HG03521 (cell line): ENCODE results near the gene HERC6.
"Not testable (repeated sequence)": the region's sequence is repeated elsewhere in the genome, so short reads cannot be mapped to it uniquely, and the experiment has no call there.

Source experiments
- ATAC-seq: cut with Tn5 transposase; IDR thresholded peaks from one replicate; pipeline ENCODE4 v1.9.1; 2021; ENCODE audit warnings: mild to moderate bottlenecking, moderate library complexity; ENCODE audit not compliant: unreplicated experiment

Gene HERC6

GRCh38 chr4:88378691-88379559 is at the start of gene HERC6:
Gene HERC6 (plus strand): TSS chr4:88378852. CDS start chr4:88378922, 70 bp downstream.
- peak; percentile 79 for ATAC-seq

GRCh38 chr4:88333741-88334405 is 44.8 kb upstream of the HERC6 start:
- ATAC-seq = no peak

- ATAC-seq = no peak
Measured at GRCh38 chr4:88335092-88335665, 43.5 kb upstream of the HERC6 start.

- no peak for ATAC-seq
Measured at GRCh38 chr4:88341227-88342192, 37.1 kb upstream of the HERC6 start.

- not testable (repeated sequence) for ATAC-seq
Measured at GRCh38 chr4:88346902-88347301, 31.8 kb upstream of the HERC6 start.

- not testable (repeated sequence) for ATAC-seq
Measured at GRCh38 chr4:88348761-88349160, 29.9 kb upstream of the HERC6 start.

GRCh38 chr4:88350786-88351185 is 27.9 kb upstream of the HERC6 start:
- ATAC-seq = no peak

GRCh38 chr4:88352062-88352740 is 26.5 kb upstream of the HERC6 start:
- ATAC-seq = no peak

- ATAC-seq = no peak
Measured at GRCh38 chr4:88353324-88353723, 25.3 kb upstream of the HERC6 start.

GRCh38 chr4:88356771-88357170 is 21.9 kb upstream of the HERC6 start:
- no peak for ATAC-seq

GRCh38 chr4:88357262-88357661 is 21.4 kb upstream of the HERC6 start:
- no peak for ATAC-seq

GRCh38 chr4:88359558-88359957 is 19.1 kb upstream of the HERC6 start:
- ATAC-seq = no peak

- no peak for ATAC-seq
Measured at GRCh38 chr4:88360256-88360655, 18.4 kb upstream of the HERC6 start.

GRCh38 chr4:88360791-88361190 is 17.9 kb upstream of the HERC6 start:
- ATAC-seq = no peak

- not testable (repeated sequence) for ATAC-seq
Measured at GRCh38 chr4:88361217-88361773, 17.4 kb upstream of the HERC6 start.

GRCh38 chr4:88366460-88366859 is 12.2 kb upstream of the HERC6 start:
- ATAC-seq = no peak

- no peak for ATAC-seq
Measured at GRCh38 chr4:88367826-88368225, 10.8 kb upstream of the HERC6 start.

GRCh38 chr4:88369180-88369812 is 9.4 kb upstream of the HERC6 start:
- ATAC-seq = not testable (repeated sequence)

- ATAC-seq = no peak
Measured at GRCh38 chr4:88381123-88381522, 2.5 kb downstream of the HERC6 start.
